ENCODE data around the gene JHY. TPM values are rescaled to one million over a fixed set of nuclear protein-coding genes. Genes with fewer than 3 reads are reported as not detected.

JHY gene
- total RNA-seq, 3 donors from 2014 or later = 1.7 to 1.8 (median 1.8) TPM

- Mint-ChIP-seq H3K9me3 (no peaks in the 10 kb centered on the region), H3K36me3 (ENCODE audit: insufficient read depth) (peaks cover 8% of the 10 kb centered on the region), H3K27me3 (ENCODE audit: low read depth) (no peaks in the 10 kb centered on the region), H3K4me1 (ENCODE audit: low read depth) (peaks cover under 1% of the 10 kb centered on the region), H3K4me3 (no peak overlapping the region)
- ATAC-seq = no peak
- DNase-seq = no peak
Observed at GRCh38 chr11:122893131-122893530, 10.6 kb downstream of the JHY start.

GRCh38 chr11:122895563-122895962, 13.0 kb downstream of the JHY start:
- no peak for ATAC-seq
- no peaks in the 10 kb centered on the region for H3K4me1 Mint-ChIP-seq (ENCODE audit: low read depth)

GRCh38 chr11:122897606-122898210, 15.1 kb downstream of the JHY start:
- peaks cover 3% of the 10 kb centered on the region for H3K36me3 Mint-ChIP-seq (ENCODE audit: insufficient read depth)
- H3K27me3 Mint-ChIP-seq (ENCODE audit: low read depth) = no peaks in the 10 kb centered on the region
- H3K4me1 Mint-ChIP-seq (ENCODE audit: low read depth) = no peaks in the 10 kb centered on the region

More at GRCh38 chr11:122895563-122895962, 13.0 kb downstream of the JHY start:
- Mint-ChIP-seq H3K4me3 (no peak overlapping the region), H3K27me3 (ENCODE audit: low read depth) (no peaks in the 10 kb centered on the region), H3K36me3 (ENCODE audit: insufficient read depth) (peaks cover 3% of the 10 kb centered on the region), H3K9me3 (no peaks in the 10 kb centered on the region)
- no peak for DNase-seq

GRCh38 chr11:122898799-122899198, 16.2 kb downstream of the JHY start:
- no peak for DNase-seq
- H3K4me3 Mint-ChIP-seq = no peak overlapping the region
- H3K4me1 Mint-ChIP-seq (ENCODE audit: low read depth) = no peaks in the 10 kb centered on the region
- no peaks in the 10 kb centered on the region for H3K9me3 Mint-ChIP-seq
- peaks cover 3% of the 10 kb centered on the region for H3K36me3 Mint-ChIP-seq (ENCODE audit: insufficient read depth)
- ATAC-seq = no peak
- H3K27me3 Mint-ChIP-seq (ENCODE audit: low read depth) = no peaks in the 10 kb centered on the region

More at GRCh38 chr11:122897606-122898210, 15.1 kb downstream of the JHY start:
- H3K9me3 Mint-ChIP-seq = no peaks in the 10 kb centered on the region
- H3K4me3 Mint-ChIP-seq = no peak overlapping the region
- ATAC-seq (no peak), DNase-seq (no peak)

GRCh38 chr11:122900587-122901202, 18.1 kb downstream of the JHY start:
- Mint-ChIP-seq H3K4me1 (ENCODE audit: low read depth) (no peaks in the 10 kb centered on the region), H3K36me3 (ENCODE audit: insufficient read depth) (peaks cover 3% of the 10 kb centered on the region), H3K4me3 (no peak overlapping the region), H3K27me3 (ENCODE audit: low read depth) (no peaks in the 10 kb centered on the region), H3K9me3 (no peaks in the 10 kb centered on the region)
- DNase-seq (no peak), ATAC-seq (peak in 1 of 2 donors; percentile 43)

- H3K27me3 Mint-ChIP-seq (ENCODE audit: low read depth) = no peaks in the 10 kb centered on the region
- no peaks in the 10 kb centered on the region for H3K36me3 Mint-ChIP-seq (ENCODE audit: insufficient read depth)
Observed at GRCh38 chr11:122902951-122903350, 20.4 kb downstream of the JHY start.

GRCh38 chr11:122910775-122911174, 28.2 kb downstream of the JHY start:
- H3K27me3 Mint-ChIP-seq (ENCODE audit: low read depth) = no peaks in the 10 kb centered on the region
- DNase-seq = no peak
- H3K4me1 Mint-ChIP-seq (ENCODE audit: low read depth) = no peaks in the 10 kb centered on the region
- no peaks in the 10 kb centered on the region for H3K36me3 Mint-ChIP-seq (ENCODE audit: insufficient read depth)
- no peak overlapping the region for H3K4me3 Mint-ChIP-seq
- ATAC-seq = no peak
- no peaks in the 10 kb centered on the region for H3K9me3 Mint-ChIP-seq

More at GRCh38 chr11:122902951-122903350, 20.4 kb downstream of the JHY start:
- DNase-seq (no peak), ATAC-seq (no peak)
- H3K4me1 Mint-ChIP-seq (ENCODE audit: low read depth) = no peaks in the 10 kb centered on the region
- H3K4me3 Mint-ChIP-seq = no peak overlapping the region
- H3K9me3 Mint-ChIP-seq = no peaks in the 10 kb centered on the region

- no peaks in the 10 kb centered on the region for H3K36me3 Mint-ChIP-seq (ENCODE audit: insufficient read depth)
- no peak for ATAC-seq
- H3K9me3 Mint-ChIP-seq = no peaks in the 10 kb centered on the region
- no peaks in the 10 kb centered on the region for H3K27me3 Mint-ChIP-seq (ENCODE audit: low read depth)
- DNase-seq = no peak
- no peaks in the 10 kb centered on the region for H3K4me1 Mint-ChIP-seq (ENCODE audit: low read depth)
- no peak overlapping the region for H3K4me3 Mint-ChIP-seq
Observed at GRCh38 chr11:122917311-122917710, 34.8 kb downstream of the JHY start.

GRCh38 chr11:122918734-122919133, 36.2 kb downstream of the JHY start:
- no peaks in the 10 kb centered on the region for H3K9me3 Mint-ChIP-seq
- H3K4me1 Mint-ChIP-seq (ENCODE audit: low read depth) = no peaks in the 10 kb centered on the region
- no peak for DNase-seq
- H3K4me3 Mint-ChIP-seq = no peak overlapping the region
- no peak for ATAC-seq
- H3K27me3 Mint-ChIP-seq (ENCODE audit: low read depth) = no peaks in the 10 kb centered on the region
- no peaks in the 10 kb centered on the region for H3K36me3 Mint-ChIP-seq (ENCODE audit: insufficient read depth)

GRCh38 chr11:122920579-122920978, 38.0 kb downstream of the JHY start:
- no peaks in the 10 kb centered on the region for H3K27me3 Mint-ChIP-seq (ENCODE audit: low read depth)
- no peaks in the 10 kb centered on the region for H3K36me3 Mint-ChIP-seq (ENCODE audit: insufficient read depth)
- no peaks in the 10 kb centered on the region for H3K4me1 Mint-ChIP-seq (ENCODE audit: low read depth)
- H3K9me3 Mint-ChIP-seq = no peaks in the 10 kb centered on the region
- no peak overlapping the region for H3K4me3 Mint-ChIP-seq
- DNase-seq = no peak
- no peak for ATAC-seq

GRCh38 chr11:122922893-122923292, 40.3 kb downstream of the JHY start:
- no peak for DNase-seq
- Mint-ChIP-seq H3K36me3 (ENCODE audit: insufficient read depth) (no peaks in the 10 kb centered on the region), H3K27me3 (ENCODE audit: low read depth) (no peaks in the 10 kb centered on the region), H3K4me3 (no peak overlapping the region), H3K4me1 (ENCODE audit: low read depth) (no peaks in the 10 kb centered on the region), H3K9me3 (no peaks in the 10 kb centered on the region)
- no peak for ATAC-seq

- Mint-ChIP-seq H3K9me3 (no peaks in the 10 kb centered on the region), H3K4me1 (ENCODE audit: low read depth) (no peaks in the 10 kb centered on the region), H3K36me3 (ENCODE audit: insufficient read depth) (no peaks in the 10 kb centered on the region), H3K4me3 (no peak overlapping the region), H3K27me3 (ENCODE audit: low read depth) (no peaks in the 10 kb centered on the region)
- ATAC-seq = no peak
- no peak for DNase-seq
Observed at GRCh38 chr11:122923302-122923701, 40.7 kb downstream of the JHY start.

GRCh38 chr11:122931510-122931909, 49.0 kb downstream of the JHY start:
- ATAC-seq (no peak), DNase-seq (no peak)
- Mint-ChIP-seq H3K27me3 (ENCODE audit: low read depth) (no peaks in the 10 kb centered on the region), H3K4me3 (no peak overlapping the region), H3K36me3 (ENCODE audit: insufficient read depth) (peaks cover 9% of the 10 kb centered on the region), H3K4me1 (ENCODE audit: low read depth) (no peaks in the 10 kb centered on the region), H3K9me3 (no peaks in the 10 kb centered on the region)

GRCh38 chr11:122933416-122933815, 50.9 kb downstream of the JHY start:
- no peak for ATAC-seq
- H3K27me3 Mint-ChIP-seq (ENCODE audit: low read depth) = no peaks in the 10 kb centered on the region

GRCh38 chr11:122937983-122938382, 55.4 kb downstream of the JHY start:
- DNase-seq (no peak), ATAC-seq (peak in 1 of 2 donors; percentile 46)
- H3K4me1 Mint-ChIP-seq (ENCODE audit: low read depth) = no peaks in the 10 kb centered on the region
- peaks cover 6% of the 10 kb centered on the region for H3K36me3 Mint-ChIP-seq (ENCODE audit: insufficient read depth)
- no peak overlapping the region for H3K4me3 Mint-ChIP-seq
- H3K27me3 Mint-ChIP-seq (ENCODE audit: low read depth) = no peaks in the 10 kb centered on the region
- H3K9me3 Mint-ChIP-seq = no peaks in the 10 kb centered on the region

More at GRCh38 chr11:122933416-122933815, 50.9 kb downstream of the JHY start:
- Mint-ChIP-seq H3K36me3 (ENCODE audit: insufficient read depth) (peaks cover 9% of the 10 kb centered on the region), H3K4me1 (ENCODE audit: low read depth) (no peaks in the 10 kb centered on the region), H3K9me3 (no peaks in the 10 kb centered on the region), H3K4me3 (no peak overlapping the region)
- DNase-seq = no peak

Measured in activated T-cell treated with anti-CD3 and anti-CD28 coated beads, Interleukin-2, amount 50 U/mL, for 4 hours (primary cell).